ENCODE data around the gene KLHL28. TPM values are rescaled to one million over a fixed set of nuclear protein-coding genes. Genes with fewer than 3 reads are reported as not detected.

The KLHL28 gene
- total and polyA plus RNA-seq, 10 of the 15 experiments (the other 5 are each of a cell fraction or from before 2014, with no cell fraction given), result 2.7 to 9.8 (median 6.2) TPM

DNA sequence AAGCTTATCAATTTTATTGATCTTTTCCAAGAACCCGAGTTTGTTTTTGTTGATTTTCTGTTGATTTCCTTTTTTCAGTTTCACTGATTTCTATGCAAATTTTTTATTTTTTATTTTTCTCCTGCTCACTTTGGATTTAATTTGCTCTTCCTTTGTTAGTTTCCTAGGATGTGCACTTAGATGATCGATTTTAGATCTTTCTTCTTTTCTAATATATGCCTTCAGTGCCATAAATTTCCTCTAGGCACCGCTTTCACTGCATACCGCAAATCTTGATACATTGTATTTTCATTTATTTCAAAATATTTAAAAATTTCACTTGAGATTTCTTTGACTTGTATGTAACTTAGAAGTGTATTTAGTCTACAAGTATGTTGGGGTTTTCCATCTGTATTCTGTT is 9.7 kb upstream of the KLHL28 start:
- ATAC-seq (no peak), DNase-seq (ENCODE audit: low read depth, low spot score) (no peak), FAIRE-seq (no peak)
- WGBS (ENCODE audit: insufficient coverage, insufficient replicate concordance, low lambda C conversion rate, missing lambda C conversion rate), result 87% methylated on average over 4 of the region's 4 CpGs
- peak overlapping the region; percentile 27; the same call in 1 of the 2 replicates for H3K27ac ChIP-seq (ENCODE audit: control insufficient read depth, insufficient read depth)
- no peak overlapping the region for H2AFZ ChIP-seq (ENCODE audit: control insufficient read depth, low read depth, low read length)
- ChIA-PET CTCF (interaction anchor here (0.6 kb wide), 1 partner anchor 61 kb away, joined by 3 read pairs; no protein-coding TSS in a partner anchor), RAD21 (ENCODE audit: unreplicated experiment) (no interaction called here), POLR2A (no interaction called here), SMC1A (ENCODE audit: uncharacterized antibody, unreplicated experiment) (no interaction called here)
- no peaks in the 10 kb centered on the region; the same call in 1 of the 2 replicates for H3K4me1 ChIP-seq (ENCODE audit: control insufficient read depth, insufficient read depth, low read length)
- H3K4me2 ChIP-seq (ENCODE audit: control insufficient read depth, insufficient read depth), result peak overlapping the region; percentile 30
- H3K9me3 ChIP-seq (replicated peaks; ENCODE audit: control insufficient read depth, insufficient read depth, low read length), result peaks cover 4% of the 10 kb centered on the region
- TF ChIP-seq, protein P1, sequence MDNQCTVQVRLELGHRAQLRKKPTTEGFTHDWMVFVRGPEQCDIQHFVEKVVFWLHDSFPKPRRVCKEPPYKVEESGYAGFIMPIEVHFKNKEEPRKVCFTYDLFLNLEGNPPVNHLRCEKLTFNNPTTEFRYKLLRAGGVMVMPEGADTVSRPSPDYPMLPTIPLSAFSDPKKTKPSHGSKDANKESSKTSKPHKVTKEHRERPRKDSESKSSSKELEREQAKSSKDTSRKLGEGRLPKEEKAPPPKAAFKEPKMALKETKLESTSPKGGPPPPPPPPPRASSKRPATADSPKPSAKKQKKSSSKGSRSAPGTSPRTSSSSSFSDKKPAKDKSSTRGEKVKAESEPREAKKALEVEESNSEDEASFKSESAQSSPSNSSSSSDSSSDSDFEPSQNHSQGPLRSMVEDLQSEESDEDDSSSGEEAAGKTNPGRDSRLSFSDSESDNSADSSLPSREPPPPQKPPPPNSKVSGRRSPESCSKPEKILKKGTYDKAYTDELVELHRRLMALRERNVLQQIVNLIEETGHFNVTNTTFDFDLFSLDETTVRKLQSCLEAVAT (IDR thresholded peaks at IDR 0.05), result peak; percentile 63; the same call in 1 of the 2 replicates
- TF ChIP-seq SPI1 (IDR thresholded peaks at IDR 0.05; ENCODE audit: borderline replicate concordance, insufficient read depth, low read depth, low read length), result no peak
- TF ChIP-seq, protein P2, sequence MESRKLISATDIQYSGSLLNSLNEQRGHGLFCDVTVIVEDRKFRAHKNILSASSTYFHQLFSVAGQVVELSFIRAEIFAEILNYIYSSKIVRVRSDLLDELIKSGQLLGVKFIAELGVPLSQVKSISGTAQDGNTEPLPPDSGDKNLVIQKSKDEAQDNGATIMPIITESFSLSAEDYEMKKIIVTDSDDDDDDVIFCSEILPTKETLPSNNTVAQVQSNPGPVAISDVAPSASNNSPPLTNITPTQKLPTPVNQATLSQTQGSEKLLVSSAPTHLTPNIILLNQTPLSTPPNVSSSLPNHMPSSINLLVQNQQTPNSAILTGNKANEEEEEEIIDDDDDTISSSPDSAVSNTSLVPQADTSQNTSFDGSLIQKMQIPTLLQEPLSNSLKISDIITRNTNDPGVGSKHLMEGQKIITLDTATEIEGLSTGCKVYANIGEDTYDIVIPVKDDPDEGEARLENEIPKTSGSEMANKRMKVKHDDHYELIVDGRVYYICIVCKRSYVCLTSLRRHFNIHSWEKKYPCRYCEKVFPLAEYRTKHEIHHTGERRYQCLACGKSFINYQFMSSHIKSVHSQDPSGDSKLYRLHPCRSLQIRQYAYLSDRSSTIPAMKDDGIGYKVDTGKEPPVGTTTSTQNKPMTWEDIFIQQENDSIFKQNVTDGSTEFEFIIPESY (IDR thresholded peaks at IDR 0.05), result peak; percentile 82; the same call in 1 of the 2 replicates
- no peaks in the 10 kb centered on the region for H3K27me3 ChIP-seq (replicated peaks in 1 of 2; ENCODE audit: control insufficient read depth in 2 of 2, insufficient read depth in 2 of 2, low read length in 1 of 2)
- peak overlapping the region; percentile 55 for H3K4me3 ChIP-seq
- intact Hi-C loops (cut with micrococcal nuclease; ENCODE audit: unreplicated experiment), result no loop called here
- in situ Hi-C loops (cut with MboI), result no loop called here
- H3K36me3 ChIP-seq (ENCODE audit: control insufficient read depth in 2 of 2, insufficient read depth in 2 of 2, low read length in 1 of 2), result no peaks in the 10 kb centered on the region
- H3K79me2 ChIP-seq (ENCODE audit: control insufficient read depth, insufficient read depth, low read length), result peaks cover 70% of the 10 kb centered on the region
- no peak overlapping the region for H3K9ac ChIP-seq (ENCODE audit: control insufficient read depth, insufficient read depth, low read length)
- BruUV-seq (replicated peaks), result no TSS peak
- H4K20me1 ChIP-seq (ENCODE audit: control insufficient read depth, insufficient read depth), result no peaks in the 10 kb centered on the region

DNA sequence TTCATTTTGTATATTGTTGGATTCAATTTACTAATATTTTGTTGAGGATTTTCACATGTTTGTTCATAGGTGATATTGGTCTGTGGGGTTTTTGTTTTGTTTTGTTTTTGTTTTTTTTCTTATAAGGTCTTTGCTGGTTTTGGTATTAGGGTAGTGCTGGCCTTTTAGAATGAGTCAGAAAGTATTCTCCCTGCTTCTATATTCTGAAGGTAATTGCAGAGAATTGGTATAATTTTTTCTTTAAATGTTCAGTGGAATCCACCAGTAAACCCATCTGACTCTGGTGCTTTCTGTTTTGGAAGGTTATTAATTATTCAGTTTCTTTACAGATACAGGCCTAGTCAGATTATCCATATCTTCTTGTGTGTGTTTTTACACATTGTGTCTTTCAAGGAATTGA is 9.2 kb upstream of the KLHL28 start:
- DNase-seq (ENCODE audit: low read depth, low spot score) (no peak), ATAC-seq (peak; percentile 57), FAIRE-seq (no peak)
- H4K20me1 ChIP-seq (ENCODE audit: control insufficient read depth, insufficient read depth), result no peaks in the 10 kb centered on the region
- H3K36me3 ChIP-seq (ENCODE audit: control insufficient read depth in 2 of 2, insufficient read depth in 2 of 2, low read length in 1 of 2), result no peaks in the 10 kb centered on the region
- ChIA-PET POLR2A (no interaction called here), SMC1A (ENCODE audit: uncharacterized antibody, unreplicated experiment) (no interaction called here), RAD21 (ENCODE audit: unreplicated experiment) (no interaction called here), CTCF (no interaction called here)
- H3K79me2 ChIP-seq (ENCODE audit: control insufficient read depth, insufficient read depth, low read length), result peaks cover 71% of the 10 kb centered on the region
- peaks cover 4% of the 10 kb centered on the region for H3K9me3 ChIP-seq (replicated peaks; ENCODE audit: control insufficient read depth, insufficient read depth, low read length)
- no peak overlapping the region for H3K9ac ChIP-seq (ENCODE audit: control insufficient read depth, insufficient read depth, low read length)
- in situ Hi-C loops (cut with MboI), result no loop called here
- no peak overlapping the region for H2AFZ ChIP-seq (ENCODE audit: control insufficient read depth, low read depth, low read length)
- intact Hi-C loops (cut with micrococcal nuclease; ENCODE audit: unreplicated experiment), result no loop called here
- peak overlapping the region; percentile 55 for H3K4me3 ChIP-seq
- peak overlapping the region; percentile 27; the same call in 1 of the 2 replicates for H3K27ac ChIP-seq (ENCODE audit: control insufficient read depth, insufficient read depth)
- no peaks in the 10 kb centered on the region; the same call in 1 of the 2 replicates for H3K4me1 ChIP-seq (ENCODE audit: control insufficient read depth, insufficient read depth, low read length)
- no peak for TF ChIP-seq SMAD1 (IDR thresholded peaks at IDR 0.05; ENCODE audit: low read depth, partially characterized antibody)
- TF ChIP-seq JUNB (IDR thresholded peaks at IDR 0.05), result peak; percentile 17; the same call in 1 of the 2 replicates
- peak overlapping the region; percentile 30 for H3K4me2 ChIP-seq (ENCODE audit: control insufficient read depth, insufficient read depth)
- no peaks in the 10 kb centered on the region for H3K27me3 ChIP-seq (replicated peaks in 1 of 2; ENCODE audit: control insufficient read depth in 2 of 2, insufficient read depth in 2 of 2, low read length in 1 of 2)
- BruUV-seq (replicated peaks), result no TSS peak

All from GM12878 (cell line).